A549 (cell line): ENCODE results near the gene CNNM2. TPM values are rescaled to one million over a fixed set of nuclear protein-coding genes. Genes with fewer than 3 reads are reported as not detected.
"Not testable (repeated sequence)": the region's sequence is repeated elsewhere in the genome, so short reads cannot be mapped to it uniquely, and the experiment has no call there.

Source experiments
- ATAC-seq, 2 experiments: fragments of 200-7000 bp in 1 of 2; fragments of >200 bp in 1 of 2; cut with Nextera tagmentation in 1 of 2; cut with Tn5 transposase in 1 of 2; 3 replicates each; pipeline versions ENCODE4 v1.8.0 to v1.9.1; 2018 to 2020; ENCODE audit warnings: mild to moderate bottlenecking in 1 of 2, moderate library complexity in 1 of 2
- CTCF ChIA-PET: fragments of 300-600 bp; sonication (Branson Sonifier 250); formaldehyde crosslinking; extraction: SDS; loops from one replicate; lab custom pipeline; 2021; ENCODE audit warnings: antibody characterized with exemption, inconsistent platforms; lab: Yijun Ruan, JAX
- POLR2A ChIA-PET: fragments of 350-600 bp; formaldehyde crosslinking; extraction: SDS; loops from one replicate; lab custom pipeline; 2021; ENCODE audit warnings: antibody characterized with exemption, inconsistent platforms; lab: Yijun Ruan, JAX
- DNase-seq, 2 experiments: peaks; one replicate each; pipeline versions ENCODE4 v3.0.0 to v3.0.0-alpha.2; 2011 to 2016; ENCODE audit warnings: low read depth in 1 of 2, low spot score in 1 of 2
- FAIRE-seq: peaks from 2 replicates; lab custom pipeline; 2011; peaks lifted over from hg19 to GRCh38; lab: Jason Lieb, UNC
- H3K27ac ChIP-seq, 2 experiments: fragments of >200 bp; sonication (Bioruptor Twin); formaldehyde crosslinking; 3 replicates each; pipeline ENCODE4 v1.5.1; 2016 to 2017
- H3K4me1 ChIP-seq: fragments of >200 bp; sonication (Bioruptor Twin); formaldehyde crosslinking; 3 replicates; pipeline ENCODE4 v1.6.1; 2016
- H3K4me2 ChIP-seq: fragments of >200 bp; sonication (Bioruptor Twin); formaldehyde crosslinking; 3 replicates; pipeline ENCODE4 v1.6.1; 2016
- H3K4me3 ChIP-seq: fragments of >200 bp; sonication (Bioruptor Twin); formaldehyde crosslinking; 3 replicates; pipeline ENCODE4 v1.5.1; 2016
- H3K9me3 ChIP-seq: fragments of >200 bp; sonication (Bioruptor Twin); formaldehyde crosslinking; 3 replicates; pipeline ENCODE4 v1.6.1; 2016
- CBX2 ChIP-seq: fragments of 200-600 bp; sonication (generic); IDR thresholded peaks from 2 replicates; pipeline ENCODE4 v1.6.1; 2016; ENCODE audit warnings: low read depth, mild to moderate bottlenecking, borderline replicate concordance
- EHMT2 ChIP-seq: fragments of 200-600 bp; sonication (generic); IDR thresholded peaks from 2 replicates; pipeline ENCODE4 v1.6.1; 2016; ENCODE audit warnings: antibody characterized with exemption, low read depth, mild to moderate bottlenecking, moderate library complexity
- GATA3 ChIP-seq: IDR thresholded peaks from 2 replicates; pipeline ENCODE4 v1.6.1; 2012; ENCODE audit warnings: borderline replicate concordance
- HOXB13 ChIP-seq: fragments of 250-450 bp; sonication (Bioruptor Pico); IDR thresholded peaks from 2 replicates; pipeline ENCODE4 v1.5.0; 2020; ENCODE audit warnings: low read depth, mild to moderate bottlenecking, moderate library complexity
- MAZ ChIP-seq: fragments of 150-350 bp; IDR thresholded peaks from 2 replicates; pipeline ENCODE4 v1.6.1; 2014; ENCODE audit warnings: antibody characterized with exemption, low read depth, low read length, borderline replicate concordance
- MYC ChIP-seq: IDR thresholded peaks from 2 replicates; pipeline ENCODE4 v1.6.1; 2012; ENCODE audit warnings: mild to moderate bottlenecking, inconsistent platforms, low read length, improper control_type of control experiment, borderline replicate concordance
- NFE2L2 ChIP-seq: fragments of 150-350 bp; conservative IDR thresholded peaks from 2 replicates; pipeline ENCODE4 v1.6.1; 2014; ENCODE audit warnings: low read length
- NPAS2 ChIP-seq: fragments of 250-450 bp; sonication (Bioruptor Pico); IDR thresholded peaks from 2 replicates; pipeline ENCODE4 v1.8.0; 2022; ENCODE audit warnings: mild to moderate bottlenecking, moderate library complexity, borderline replicate concordance
- NR3C1 ChIP-seq: fragments of >200 bp; sonication (Bioruptor Twin); formaldehyde crosslinking; IDR thresholded peaks from 3 replicates; pipeline ENCODE4 v1.6.1; 2017
- PHF8 ChIP-seq: fragments of 200-600 bp; sonication (generic); IDR thresholded peaks from 2 replicates; pipeline ENCODE4 v1.6.1; 2016; ENCODE audit warnings: low read depth, mild to moderate bottlenecking, antibody characterized with exemption, moderate library complexity, borderline replicate concordance
- REST ChIP-seq: fragments of 200-600 bp; sonication (generic); IDR thresholded peaks from 2 replicates; pipeline ENCODE4 v1.6.1; 2016; ENCODE audit warnings: antibody characterized with exemption, mild to moderate bottlenecking, moderate library complexity
- WGBS: methylation state at CpG from one replicate; pipeline ENCODE4 v1.1.6; 2017; ENCODE audit errors: missing lambda C conversion rate; 5-methylcytosine and 5-hydroxymethylcytosine counted together
- polyA plus RNA-seq, 4 experiments: library from polyadenylated mRNA; depleted of rRNA in 3 of 4; stranded (reverse); fragments of >200 nt; fragmentation: RNase III in 1 of 4; extraction: RNeasy Plus Mini Kit Qiagen cat#74134 plus additional on column Dnase treatment in 1 of 4; gene quantifications; 2 replicates in 3 of 4; 3 replicates in 1 of 4; pipeline ENCODE4 v1.2.3, GENCODE V29; 2011 to 2017

Gene CNNM2
- polyA plus RNA-seq, 2 of the 4 experiments (the other 2 are of a cell fraction) = 6.4 to 6.9 TPM

- H3K27ac ChIP-seq = no peak overlapping the region
- no peak for DNase-seq
- TF ChIP-seq EHMT2 (no peak), NPAS2 (CRISPR knock-in tag) (no peak)
- POLR2A ChIA-PET = no interaction called here
- CTCF ChIA-PET = interaction anchor here (1.1 to 2.5 kb wide), 3 partner anchors 10 to 423 kb away, joined by 3 to 12 read pairs (median 3); partner anchors contain the start of genes CNNM2 and SUFU
- H3K4me1 ChIP-seq = no peaks in the 10 kb centered on the region
- WGBS = 81% methylated on average over 6 of the region's 6 CpGs
- no peaks in the 10 kb centered on the region for H3K9me3 ChIP-seq
- ATAC-seq = no peak
- no peak overlapping the region for H3K4me2 ChIP-seq
- no peak overlapping the region for H3K4me3 ChIP-seq
- FAIRE-seq = no peak
Observed at GRCh38 chr10:102926842-102927241, 8.7 kb downstream of the CNNM2 start.

- TF ChIP-seq PHF8 = no peak
- TF ChIP-seq HOXB13 = no peak
- no peak for TF ChIP-seq NPAS2 (CRISPR knock-in tag)
- no peak for TF ChIP-seq NR3C1
- no peak for TF ChIP-seq MYC
- no peak for TF ChIP-seq GATA3
- no peak for TF ChIP-seq REST
- TF ChIP-seq, all 56 proteins: peak for 0
- Histone ChIP-seq H3K9me3 (no peaks in the 10 kb centered on the region), H3K4me1 (no peaks in the 10 kb centered on the region), H3K4me3 (no peak overlapping the region), H3K27ac (no peak overlapping the region), H3K4me2 (no peak overlapping the region)
- FAIRE-seq (no peak), DNase-seq (no peak), ATAC-seq (no peak)
- CTCF ChIA-PET = interaction anchor here (0.6 to 2.5 kb wide), 4 partner anchors 10 to 1511 kb away, joined by 3 to 12 read pairs (median 3); partner anchors contain the start of gene CNNM2
- POLR2A ChIA-PET = no interaction called here
- 90% methylated on average over 12 of the region's 12 CpGs for WGBS
Observed at GRCh38 chr10:102927311-102928010, 9.4 kb downstream of the CNNM2 start.

GRCh38 chr10:102928442-102928841, 10.3 kb downstream of the CNNM2 start:
- CTCF ChIA-PET = interaction anchor here (1.5 kb wide), 1 partner anchor 405 kb away, joined by 3 read pairs; no protein-coding TSS in a partner anchor
- 97% methylated on average over 5 of the region's 5 CpGs for WGBS
- POLR2A ChIA-PET, DNase-seq, FAIRE-seq, ATAC-seq, H3K4me2 ChIP-seq, H3K9me3 ChIP-seq, H3K4me3 ChIP-seq, H3K4me1 ChIP-seq, H3K27ac ChIP-seq: not testable (repeated sequence)

- no peak overlapping the region for H3K27ac ChIP-seq
- FAIRE-seq (no peak), ATAC-seq (no peak), DNase-seq (no peak)
- 60% methylated on average over 2 of the region's 2 CpGs for WGBS
- H3K4me3 ChIP-seq = no peak overlapping the region
- no peaks in the 10 kb centered on the region for H3K4me1 ChIP-seq
- ChIA-PET POLR2A (no interaction called here), CTCF (interaction anchor here (1.1 kb wide), 1 partner anchor 13 kb away, joined by 3 read pairs; the partner anchor contains the start of gene CNNM2)
- H3K9me3 ChIP-seq = no peaks in the 10 kb centered on the region
- TF ChIP-seq NFE2L2 (no peak), CBX2 (no peak), REST (no peak), MAZ (no peak), NR3C1 (no peak)
- no peak overlapping the region for H3K4me2 ChIP-seq
Observed at GRCh38 chr10:102930720-102931119, 12.6 kb downstream of the CNNM2 start.
